ENCODE data around the gene GATAD2B.

- TF ChIP-seq CTCF (conservative IDR thresholded peaks at IDR 0.05; ENCODE audit: low read depth, low read length) (no peak), POLR2A (IDR thresholded peaks at IDR 0.05; ENCODE audit: low read depth, low read length) (no peak), RCOR1 (IDR thresholded peaks at IDR 0.05; ENCODE audit: insufficient replicate concordance, low read length) (no peak), SMC3 (IDR thresholded peaks at IDR 0.05; ENCODE audit: low read depth, low read length) (no peak), RAD21 (IDR thresholded peaks at IDR 0.05; ENCODE audit: low read length) (no peak), CHD1 (IDR thresholded peaks at IDR 0.05; ENCODE audit: low read depth, low read length) (no peak), MXI1 (IDR thresholded peaks at IDR 0.05; ENCODE audit: borderline replicate concordance, low read depth, low read length) (no peak), FOS (IDR thresholded peaks at IDR 0.05; ENCODE audit: low read depth, low read length) (no peak), MAFK (IDR thresholded peaks at IDR 0.05; ENCODE audit: low read depth, low read length) (no peak), BHLHE40 (IDR thresholded peaks at IDR 0.05; ENCODE audit: low read depth, low read length) (no peak), RFX5 (IDR thresholded peaks at IDR 0.05; ENCODE audit: low read depth, low read length) (no peak)
These were observed 50.4 kb downstream of the GATAD2B start for GRCh38 chr1:153872331-153872730.
